ENCODE measurements around the gene CDC42EP5.

DNA sequence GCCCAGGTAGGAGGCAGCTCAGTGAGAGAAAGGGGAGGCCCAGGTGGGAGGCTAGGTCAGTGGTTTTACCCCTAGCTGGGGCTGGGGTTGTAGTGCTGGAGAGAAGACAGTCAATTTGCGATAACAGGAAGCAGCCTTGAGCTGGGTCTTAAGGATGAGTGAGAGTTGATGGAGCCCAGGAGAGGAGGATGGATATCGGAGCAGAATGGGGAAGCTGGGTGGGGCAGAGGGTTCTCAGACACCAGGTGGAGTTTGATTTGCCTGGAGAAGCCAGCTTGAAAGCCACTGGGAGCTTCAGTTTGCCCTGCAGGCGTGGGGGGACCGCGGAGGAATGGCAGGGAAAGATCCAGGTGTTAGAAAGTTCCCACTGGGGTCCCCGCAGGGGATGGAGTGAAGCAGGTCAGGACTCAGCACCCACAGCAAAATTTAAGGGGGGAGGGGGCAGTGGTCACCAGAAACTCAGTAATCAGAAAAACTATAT, 836 bp upstream of the CDC42EP5 start:
- TF ChIP-seq CTCF (IDR thresholded peaks at IDR 0.05; ENCODE audit: insufficient read depth, low read depth, low read length) (no peak), EZH2 (IDR thresholded peaks at IDR 0.05; ENCODE audit: insufficient read depth, low read length) (no peak)

Data from astrocyte (in vitro differentiated cells and primary cell).